Lower lobe of right lung (tissue), 2 donors: ENCODE data around the gene GZMM. TPM values are rescaled to one million over a fixed set of nuclear protein-coding genes. Genes with fewer than 3 reads are reported as not detected.

Experiments used
- ATAC-seq, 2 donors: fragments of 200-7000 bp; cut with Tn5 transposase; one replicate each; pipeline ENCODE4 v1.9.1; 2020 to 2022; ENCODE audit warnings: mild to moderate bottlenecking in 2 of 2, moderate library complexity in 2 of 2
- DNase-seq: peaks from one replicate; pipeline ENCODE4 v3.0.0-alpha.2; 2020
- H3K27ac ChIP-seq: fragments of 200-600 bp; one replicate; pipeline ENCODE4 v1.8.0; 2022
- H3K27me3 ChIP-seq: fragments of 200-600 bp; one replicate; pipeline ENCODE4 v1.8.0; 2022; ENCODE audit warnings: low read depth
- H3K36me3 ChIP-seq: fragments of 200-600 bp; one replicate; pipeline ENCODE4 v1.8.0; 2022; ENCODE audit warnings: mild to moderate bottlenecking
- H3K4me1 ChIP-seq: fragments of 200-600 bp; one replicate; pipeline ENCODE4 v1.8.0; 2022
- H3K4me3 ChIP-seq: fragments of 200-600 bp; one replicate; pipeline ENCODE4 v1.8.0; 2022; ENCODE audit warnings: mild to moderate bottlenecking
- H3K9me3 ChIP-seq: fragments of 200-600 bp; one replicate; pipeline ENCODE4 v1.8.0; 2022
- intact Hi-C: fragments of 100-400 bp; cut with DNase I; formaldehyde crosslinking; loops from one replicate; pipeline ENCODE4 v1.11.0; 2022
- total RNA-seq: library from RNA; stranded (reverse); fragmentation: NEBNext Ultra II Directional; extraction: Animal tissue kit (Norgen Biotek cat#: 25700); gene quantifications from one replicate; pipeline ENCODE4 v1.2.1, GENCODE V29; 2021
- TF ChIP-seq, protein P1 (sequence below): fragments of 200-600 bp; IDR thresholded peaks from one replicate; pipeline ENCODE4 v1.8.0; 2022; ENCODE audit warnings: antibody characterized with exemption, mild to moderate bottlenecking
- donor health status: DM: no; HTN: yes; CAD: no; lungs with severe emphysema.

Gene GZMM
- total RNA-seq, 1 donor from 2014 or later = 3.6 TPM

DNA sequence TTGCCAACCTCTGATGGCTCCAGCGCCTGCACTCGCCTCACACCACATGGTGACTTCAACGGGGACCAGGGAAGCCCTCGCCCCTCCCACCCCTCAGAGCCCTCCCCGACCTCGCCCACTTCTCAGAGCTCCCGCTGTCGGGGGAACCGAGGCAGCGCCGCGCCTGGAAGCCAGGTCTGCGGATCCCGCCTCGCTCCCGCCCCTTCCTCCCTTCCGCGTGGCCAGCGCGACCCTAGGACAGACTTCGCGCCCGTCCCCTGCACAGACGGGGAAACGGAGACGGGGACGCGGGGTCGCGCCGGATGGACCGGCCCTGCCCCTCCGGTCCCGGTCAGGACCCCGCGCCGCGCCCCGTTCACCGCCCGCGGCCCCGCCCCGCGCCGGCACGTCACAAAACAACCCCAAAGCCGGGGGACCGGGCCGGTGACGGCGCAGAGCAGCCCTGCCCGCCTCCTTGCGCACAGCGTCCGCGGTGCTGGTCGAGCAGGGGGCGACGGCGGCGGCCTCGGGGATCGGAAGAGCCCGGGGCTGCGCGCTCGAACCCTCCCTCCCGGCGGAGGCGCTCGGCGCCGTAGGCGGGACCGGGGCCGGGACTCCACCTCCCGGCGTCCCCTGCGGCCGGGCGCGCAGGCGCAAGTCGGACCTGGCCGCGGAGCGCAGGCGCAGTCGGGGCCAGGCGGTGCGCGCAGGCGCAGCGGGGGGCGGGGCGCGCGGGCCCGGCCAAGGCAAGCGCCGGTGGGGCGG, 12.7 kb upstream of the GZMM start:
- intact Hi-C loops = no loop called here
- H3K27ac ChIP-seq = peak overlapping the region; percentile 91
- peaks cover 8% of the 10 kb centered on the region for H3K36me3 ChIP-seq
- ATAC-seq (peak; percentile 91), DNase-seq (peak; percentile 85)
- peak overlapping the region; percentile 99 for H3K4me3 ChIP-seq
- TF ChIP-seq, protein P1, sequence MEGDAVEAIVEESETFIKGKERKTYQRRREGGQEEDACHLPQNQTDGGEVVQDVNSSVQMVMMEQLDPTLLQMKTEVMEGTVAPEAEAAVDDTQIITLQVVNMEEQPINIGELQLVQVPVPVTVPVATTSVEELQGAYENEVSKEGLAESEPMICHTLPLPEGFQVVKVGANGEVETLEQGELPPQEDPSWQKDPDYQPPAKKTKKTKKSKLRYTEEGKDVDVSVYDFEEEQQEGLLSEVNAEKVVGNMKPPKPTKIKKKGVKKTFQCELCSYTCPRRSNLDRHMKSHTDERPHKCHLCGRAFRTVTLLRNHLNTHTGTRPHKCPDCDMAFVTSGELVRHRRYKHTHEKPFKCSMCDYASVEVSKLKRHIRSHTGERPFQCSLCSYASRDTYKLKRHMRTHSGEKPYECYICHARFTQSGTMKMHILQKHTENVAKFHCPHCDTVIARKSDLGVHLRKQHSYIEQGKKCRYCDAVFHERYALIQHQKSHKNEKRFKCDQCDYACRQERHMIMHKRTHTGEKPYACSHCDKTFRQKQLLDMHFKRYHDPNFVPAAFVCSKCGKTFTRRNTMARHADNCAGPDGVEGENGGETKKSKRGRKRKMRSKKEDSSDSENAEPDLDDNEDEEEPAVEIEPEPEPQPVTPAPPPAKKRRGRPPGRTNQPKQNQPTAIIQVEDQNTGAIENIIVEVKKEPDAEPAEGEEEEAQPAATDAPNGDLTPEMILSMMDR = no peak
- peaks cover 32% of the 10 kb centered on the region for H3K4me1 ChIP-seq
- H3K27me3 ChIP-seq = peaks cover 4% of the 10 kb centered on the region
- no peaks in the 10 kb centered on the region for H3K9me3 ChIP-seq

DNA sequence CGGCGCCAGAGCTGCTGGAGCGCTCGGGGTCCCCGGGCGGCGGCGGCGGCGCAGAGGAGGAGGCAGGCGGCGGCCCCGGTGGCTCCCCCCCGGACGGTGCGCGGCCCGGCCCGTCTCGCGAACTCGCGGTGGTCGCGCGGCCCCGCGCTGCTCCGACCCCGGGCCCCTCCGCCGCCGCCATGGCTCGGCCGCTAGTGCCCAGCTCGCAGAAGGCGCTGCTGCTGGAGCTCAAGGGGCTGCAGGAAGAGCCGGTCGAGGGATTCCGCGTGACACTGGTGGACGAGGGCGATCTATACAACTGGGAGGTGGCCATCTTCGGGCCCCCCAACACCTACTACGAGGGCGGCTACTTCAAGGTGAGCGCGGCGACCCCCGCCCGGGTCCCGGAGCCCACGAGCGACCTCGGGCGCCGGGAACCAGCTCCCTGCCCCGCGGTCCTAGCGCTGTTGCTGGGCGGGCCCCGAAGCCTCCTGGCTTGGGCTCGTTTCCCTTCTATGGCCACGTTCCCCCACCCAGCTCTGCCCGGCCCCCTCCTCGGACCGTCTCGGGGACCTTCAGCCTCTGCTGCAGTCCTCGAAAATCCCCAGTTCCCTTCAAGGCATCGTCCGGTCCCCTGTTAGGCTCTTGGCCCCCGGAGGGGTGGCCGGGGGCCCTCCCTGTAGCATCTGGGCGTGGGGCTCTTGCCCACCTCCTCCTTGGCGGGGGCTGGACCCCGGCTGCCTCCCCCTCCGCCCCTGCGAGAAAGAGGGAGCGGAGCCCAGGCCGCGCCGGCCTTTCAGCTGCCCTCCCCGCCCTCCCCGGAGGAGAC, 11.9 kb upstream of the GZMM start, which contains the start of gene CDC34:
CDC34 (plus strand) TSS at position 8 of the 808 bp plus-strand sequence; CDS start at position 180, 172 bp downstream.
- intact Hi-C loops = no loop called here
- Histone ChIP-seq H3K36me3 (peaks cover 16% of the 10 kb centered on the region), H3K27ac (peak within 1 kb of the TSS; percentile 91), H3K4me3 (peak within 1 kb of the TSS; percentile 99), H3K27me3 (peaks cover 4% of the 10 kb centered on the region), H3K9me3 (no peaks in the 10 kb centered on the region), H3K4me1 (peaks cover 32% of the 10 kb centered on the region)
- no peak for DNase-seq
- TF ChIP-seq, protein P1 = no peak
- peak; percentile 4 to 18 for ATAC-seq

DNA sequence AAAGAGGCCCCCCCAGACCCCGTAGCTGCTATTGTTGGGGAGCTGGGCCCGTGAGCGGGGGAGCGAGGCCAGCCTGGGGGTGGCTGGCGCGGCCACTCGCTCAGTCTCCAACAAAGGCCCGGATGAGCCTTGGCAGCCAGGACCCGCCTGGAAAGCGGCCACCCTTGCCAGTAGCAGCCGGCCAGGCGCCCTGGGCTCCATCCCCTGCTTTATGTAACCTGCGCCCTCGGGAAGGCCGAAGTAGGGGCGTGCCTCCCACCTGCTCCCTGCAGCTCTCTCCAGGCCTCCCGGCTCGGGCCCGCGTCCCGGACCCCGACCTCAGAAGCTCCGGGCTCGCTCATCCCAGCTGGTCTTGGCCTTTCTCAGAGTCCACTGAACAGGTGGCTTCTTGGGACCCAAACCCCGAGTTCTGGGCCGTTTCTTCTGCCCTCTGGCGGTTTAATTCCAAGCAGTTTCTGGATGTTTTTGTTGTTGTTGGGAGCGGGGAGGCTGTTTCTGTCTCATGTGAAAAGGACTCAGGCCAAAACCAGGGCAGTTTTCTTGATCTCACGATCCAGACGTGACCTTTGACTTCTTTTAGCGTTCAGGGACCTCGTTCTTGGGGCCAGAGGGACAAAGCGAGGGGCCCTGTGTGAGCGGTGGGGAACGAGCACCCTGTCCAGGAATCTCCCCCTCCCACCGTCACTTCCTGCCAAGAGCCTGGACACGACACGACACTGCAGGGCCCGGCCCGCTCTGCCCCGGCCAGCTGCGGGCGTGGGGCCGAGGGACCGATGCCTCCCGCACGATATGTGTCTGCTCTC, 11.1 kb upstream of the GZMM start:
- Histone ChIP-seq H3K27ac (peak overlapping the region; percentile 89), H3K9me3 (no peaks in the 10 kb centered on the region), H3K36me3 (peaks cover 23% of the 10 kb centered on the region), H3K27me3 (no peaks in the 10 kb centered on the region), H3K4me3 (peak overlapping the region; percentile 99), H3K4me1 (peaks cover 32% of the 10 kb centered on the region)
- DNase-seq = peak; percentile 78
- intact Hi-C loops = no loop called here
- ATAC-seq = peak; percentile 40 to 57
- TF ChIP-seq, protein P1 = peak; percentile 47

DNA sequence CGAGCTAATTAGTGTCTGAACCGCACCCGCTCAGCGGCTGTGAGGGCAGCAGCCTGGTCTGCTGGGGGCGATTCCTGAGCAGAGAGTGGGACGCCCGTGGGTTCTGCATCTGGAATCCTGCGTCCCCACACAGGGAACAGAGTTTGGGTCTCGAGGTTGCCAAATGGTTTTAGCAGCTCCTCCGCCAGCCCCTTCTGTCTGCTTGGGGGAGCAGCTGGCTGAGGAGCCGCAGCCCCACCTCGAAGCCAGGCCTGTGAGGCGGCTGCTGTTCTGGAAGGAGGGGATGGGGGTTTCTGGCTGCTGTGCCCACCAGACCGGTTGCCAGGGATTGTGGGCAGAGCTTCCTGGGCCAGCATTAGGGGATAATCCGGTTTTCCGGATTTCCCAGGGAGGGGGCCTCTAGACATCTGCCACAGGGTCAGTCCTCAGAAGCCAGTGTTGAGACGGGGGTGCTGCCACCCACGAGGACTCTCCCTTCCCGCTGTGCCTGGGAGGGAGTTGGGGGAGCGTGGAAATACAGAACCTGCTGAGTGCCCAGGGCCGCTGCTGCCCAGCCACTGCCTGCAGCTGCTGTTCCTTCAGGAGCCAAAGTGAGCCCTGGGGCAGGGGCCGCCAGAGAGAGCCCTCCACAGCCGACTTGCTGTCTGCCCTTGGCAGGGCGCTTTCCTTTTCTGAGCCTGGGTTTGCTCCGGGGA, 10.3 kb upstream of the GZMM start:
- Histone ChIP-seq H3K4me1 (peaks cover 32% of the 10 kb centered on the region), H3K36me3 (peaks cover 30% of the 10 kb centered on the region), H3K4me3 (peak overlapping the region; percentile 99), H3K27me3 (no peaks in the 10 kb centered on the region), H3K9me3 (no peaks in the 10 kb centered on the region), H3K27ac (peak overlapping the region; percentile 89)
- no peak for ATAC-seq
- no peak for DNase-seq
- TF ChIP-seq, protein P1 = no peak
- intact Hi-C loops = no loop called here
